ENCODE data around the gene TRMT6. TPM values are rescaled to one million over a fixed set of nuclear protein-coding genes. Genes with fewer than 3 reads are reported as not detected.

Gene TRMT6
- total and polyA plus RNA-seq, 8 donors, result 7.3 to 14.5 (median 12.3) TPM

GRCh38 chr20:5923493-5923892, 26.8 kb downstream of the TRMT6 start:
- TF ChIP-seq CTCF (IDR thresholded peaks at IDR 0.05), result no peak
- Histone ChIP-seq H3K27me3 (no peaks in the 10 kb centered on the region), H3K9me3 (no peaks in the 10 kb centered on the region), H3K36me3 (no peaks in the 10 kb centered on the region), H3K4me3 (no peak overlapping the region), H3K27ac (no peak overlapping the region), H3K4me1 (peaks cover 0 to 8% of the 10 kb centered on the region in 2 donors)
- ATAC-seq, result no peak
- DNase-seq, result no peak
- intact Hi-C loops (cut with DNase I), result no loop called here

- no peaks in the 10 kb centered on the region for H3K36me3 ChIP-seq
- peaks cover 0 to 5% of the 10 kb centered on the region in 2 donors for H3K27me3 ChIP-seq
- no peak for TF ChIP-seq CTCF (IDR thresholded peaks at IDR 0.05)
These were observed 29.8 kb downstream of the TRMT6 start for GRCh38 chr20:5920581-5920980.

GRCh38 chr20:5919626-5920544, 30.4 kb downstream of the TRMT6 start:
- intact Hi-C loops (cut with DNase I), result no loop called here
- no peak overlapping the region for H3K27ac ChIP-seq
- TF ChIP-seq CTCF (IDR thresholded peaks at IDR 0.05), result no peak

More at GRCh38 chr20:5920581-5920980, 29.8 kb downstream of the TRMT6 start:
- DNase-seq (no peak), ATAC-seq (no peak)
- no peak overlapping the region for H3K4me3 ChIP-seq
- H3K27ac ChIP-seq, result no peak overlapping the region
- H3K9me3 ChIP-seq, result no peaks in the 10 kb centered on the region
- H3K4me1 ChIP-seq, result peaks cover 0 to 8% of the 10 kb centered on the region in 2 donors
- intact Hi-C loops (cut with DNase I), result no loop called here

GRCh38 chr20:5918856-5919625, 31.3 kb downstream of the TRMT6 start:
- ATAC-seq (peak; percentile 67), DNase-seq (no peak)
- Histone ChIP-seq H3K4me3 (no peak overlapping the region), H3K27me3 (peaks cover 0 to 15% of the 10 kb centered on the region in 2 donors), H3K27ac (no peak overlapping the region), H3K9me3 (no peaks in the 10 kb centered on the region), H3K36me3 (no peaks in the 10 kb centered on the region), H3K4me1 (peaks cover 0 to 8% of the 10 kb centered on the region in 2 donors)
- no peak for TF ChIP-seq CTCF (IDR thresholded peaks at IDR 0.05)
- intact Hi-C loops (cut with DNase I), result no loop called here

More at GRCh38 chr20:5919626-5920544, 30.4 kb downstream of the TRMT6 start:
- ATAC-seq (no peak), DNase-seq (no peak)
- peaks cover 0 to 8% of the 10 kb centered on the region in 2 donors for H3K4me1 ChIP-seq
- H3K36me3 ChIP-seq, result no peaks in the 10 kb centered on the region
- H3K9me3 ChIP-seq, result no peaks in the 10 kb centered on the region
- peaks cover 0 to 8% of the 10 kb centered on the region in 2 donors for H3K27me3 ChIP-seq
- no peak overlapping the region for H3K4me3 ChIP-seq

GRCh38 chr20:5914859-5915258, 35.5 kb downstream of the TRMT6 start:
- Histone ChIP-seq H3K4me3 (no peak overlapping the region), H3K36me3 (no peaks in the 10 kb centered on the region), H3K9me3 (no peaks in the 10 kb centered on the region), H3K27ac (no peak overlapping the region), H3K4me1 (peaks cover 0 to 17% of the 10 kb centered on the region in 2 donors), H3K27me3 (peaks cover 26 to 56% of the 10 kb centered on the region in 2 donors)
- DNase-seq (no peak), ATAC-seq (no peak)
- TF ChIP-seq CTCF (IDR thresholded peaks at IDR 0.05), result no peak
- intact Hi-C loops (cut with DNase I), result no loop called here

Data from left lung (tissue), 10 donors.